DND-41 (cell line): Measurements from ENCODE around the gene ATP1A3.

Experiments
- ATAC-seq: fragments of 200-7000 bp; cut with Tn5 transposase; 3 replicates; pipeline ENCODE4 v1.9.1; 2021; ENCODE audit warnings: low read depth; ENCODE audit not compliant: insufficient read depth
- DNase-seq: peaks from one replicate; pipeline ENCODE4 v3.0.0-alpha.2; 2020
- H2AFZ ChIP-seq: 2 replicates; pipeline ENCODE4 v1.6.0; 2012; ENCODE audit warnings: low read depth, low read length
- H3K27ac ChIP-seq: 2 replicates; pipeline ENCODE4 v1.5.1; 2012; ENCODE audit warnings: low read length, inconsistent platforms
- H3K27me3 ChIP-seq: fragments of 200-600 bp; sonication (generic); 2 replicates; pipeline ENCODE4 v1.6.0; 2012; ENCODE audit warnings: low read length, mild to moderate bottlenecking, inconsistent platforms; ENCODE audit not compliant: insufficient read depth, poor library complexity
- H3K36me3 ChIP-seq: 2 replicates; pipeline ENCODE4 v1.5.1; 2012; ENCODE audit warnings: low read length, inconsistent platforms; ENCODE audit not compliant: insufficient read depth
- H3K4me1 ChIP-seq: 2 replicates; pipeline ENCODE4 v1.5.1; 2012; ENCODE audit warnings: mild to moderate bottlenecking, low read length; ENCODE audit not compliant: insufficient read depth
- H3K4me2 ChIP-seq: 2 replicates; pipeline ENCODE4 v1.6.0; 2012; ENCODE audit warnings: mild to moderate bottlenecking, moderate library complexity, low read length, inconsistent platforms; ENCODE audit not compliant: insufficient read depth
- H3K4me3 ChIP-seq, 2 experiments: fragments of 200-600 bp in 1 of 2; shearing (Covaris generic) in 1 of 2; 2 replicates each; pipeline ENCODE4 v1.5.1; 2012 to 2016; ENCODE audit warnings: inconsistent platforms in 2 of 2, low read length in 2 of 2, mild to moderate bottlenecking in 2 of 2, low read depth in 1 of 2, moderate library complexity in 1 of 2
- H3K79me2 ChIP-seq: 2 replicates; pipeline ENCODE4 v1.6.0; 2012; ENCODE audit warnings: low read length, inconsistent platforms; ENCODE audit not compliant: insufficient read depth
- H3K9ac ChIP-seq: 2 replicates; pipeline ENCODE4 v1.6.0; 2012; ENCODE audit warnings: low read depth, mild to moderate bottlenecking, inconsistent platforms, low read length, moderate library complexity
- H3K9me3 ChIP-seq: 2 replicates; pipeline ENCODE4 v1.5.1; 2012; ENCODE audit warnings: low read length, moderate library complexity, mild to moderate bottlenecking, inconsistent platforms; ENCODE audit not compliant: insufficient read depth, severe bottlenecking
- H4K20me1 ChIP-seq: 2 replicates; pipeline ENCODE4 v1.6.0; 2012; ENCODE audit warnings: low read length; ENCODE audit not compliant: insufficient read depth
- EZH2 ChIP-seq: IDR thresholded peaks from 3 replicates; pipeline ENCODE4 v1.6.1; 2012; ENCODE audit warnings: borderline replicate concordance, low read depth, mild to moderate bottlenecking, moderate library complexity, low read length, inconsistent platforms; ENCODE audit not compliant: severe bottlenecking
- TF ChIP-seq, protein P1 (sequence below): IDR thresholded peaks from 2 replicates; pipeline ENCODE4 v1.5.1; 2012; ENCODE audit warnings: borderline replicate concordance, low read length, moderate library complexity, mild to moderate bottlenecking; ENCODE audit not compliant: poor library complexity, severe bottlenecking; ENCODE audit errors: extremely low read depth

ATP1A3 gene

DNA sequence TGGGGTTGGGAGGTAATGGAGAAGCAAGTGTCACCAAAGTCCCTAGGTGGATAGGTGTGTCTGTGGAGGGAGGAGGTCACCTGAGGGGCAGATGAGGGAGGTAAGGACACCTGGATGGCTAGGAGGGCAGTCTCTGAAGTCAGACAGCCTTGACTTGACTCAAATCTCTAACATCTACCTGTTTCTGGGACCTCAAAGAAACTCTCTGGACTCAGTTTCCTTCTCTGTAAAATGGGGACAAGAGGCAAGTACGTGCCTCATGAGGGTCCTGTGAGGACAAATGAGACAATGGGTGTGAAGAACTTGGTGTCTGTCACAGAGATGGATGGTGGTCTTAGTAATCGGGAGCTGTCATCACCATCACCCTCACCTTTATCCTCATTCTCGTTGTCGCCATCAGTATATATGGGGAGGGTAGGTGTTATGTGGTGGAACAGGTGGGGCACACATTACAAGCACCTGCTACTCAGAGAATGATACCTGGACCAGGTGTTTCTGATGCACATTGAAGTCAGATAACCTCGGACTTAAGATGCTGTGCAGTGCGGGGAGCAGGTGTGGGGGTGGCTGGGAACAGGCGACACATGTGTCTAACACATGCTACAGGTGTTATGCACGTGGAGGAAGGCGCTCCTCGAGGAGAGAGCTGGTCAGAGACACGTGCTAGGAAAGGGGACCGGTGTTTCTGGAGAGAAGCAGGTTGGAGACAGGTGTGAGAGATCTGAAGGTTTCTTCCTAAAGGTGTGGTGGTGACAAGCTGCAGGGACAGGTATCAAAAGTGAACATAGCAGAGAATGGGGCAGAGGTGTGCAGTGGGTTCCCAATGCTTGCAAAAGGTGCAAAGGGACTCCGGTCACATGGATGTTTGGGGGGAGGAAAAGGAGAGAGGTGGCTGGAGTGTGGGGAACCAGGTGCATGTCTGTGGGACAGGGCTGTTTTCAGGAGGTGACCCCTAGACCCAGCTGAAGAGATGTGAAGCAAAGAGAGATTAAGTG, 69.6 kb downstream of the ATP1A3 start:
- H3K4me2 ChIP-seq: no peak overlapping the region
- TF ChIP-seq, protein P1, sequence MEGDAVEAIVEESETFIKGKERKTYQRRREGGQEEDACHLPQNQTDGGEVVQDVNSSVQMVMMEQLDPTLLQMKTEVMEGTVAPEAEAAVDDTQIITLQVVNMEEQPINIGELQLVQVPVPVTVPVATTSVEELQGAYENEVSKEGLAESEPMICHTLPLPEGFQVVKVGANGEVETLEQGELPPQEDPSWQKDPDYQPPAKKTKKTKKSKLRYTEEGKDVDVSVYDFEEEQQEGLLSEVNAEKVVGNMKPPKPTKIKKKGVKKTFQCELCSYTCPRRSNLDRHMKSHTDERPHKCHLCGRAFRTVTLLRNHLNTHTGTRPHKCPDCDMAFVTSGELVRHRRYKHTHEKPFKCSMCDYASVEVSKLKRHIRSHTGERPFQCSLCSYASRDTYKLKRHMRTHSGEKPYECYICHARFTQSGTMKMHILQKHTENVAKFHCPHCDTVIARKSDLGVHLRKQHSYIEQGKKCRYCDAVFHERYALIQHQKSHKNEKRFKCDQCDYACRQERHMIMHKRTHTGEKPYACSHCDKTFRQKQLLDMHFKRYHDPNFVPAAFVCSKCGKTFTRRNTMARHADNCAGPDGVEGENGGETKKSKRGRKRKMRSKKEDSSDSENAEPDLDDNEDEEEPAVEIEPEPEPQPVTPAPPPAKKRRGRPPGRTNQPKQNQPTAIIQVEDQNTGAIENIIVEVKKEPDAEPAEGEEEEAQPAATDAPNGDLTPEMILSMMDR: no peak
- H3K27me3 ChIP-seq: no peaks in the 10 kb centered on the region
- no peak overlapping the region for H3K9ac ChIP-seq
- no peaks in the 10 kb centered on the region; the same call in 1 of the 2 replicates for H3K36me3 ChIP-seq
- H3K4me1 ChIP-seq: peaks cover 22% of the 10 kb centered on the region
- H3K4me3 ChIP-seq: no peak overlapping the region
- peaks cover 13% of the 10 kb centered on the region; the same call in 1 of the 2 replicates for H4K20me1 ChIP-seq
- H3K27ac ChIP-seq: no peak overlapping the region
- no peak for ATAC-seq
- DNase-seq: no peak
- no peak overlapping the region for H2AFZ ChIP-seq
- peaks cover 6% of the 10 kb centered on the region for H3K79me2 ChIP-seq
- no peaks in the 10 kb centered on the region for H3K9me3 ChIP-seq

GRCh38 chr19:41923045-41923788, 70.8 kb downstream of the ATP1A3 start:
- no peak overlapping the region for H3K9ac ChIP-seq
- ATAC-seq: no peak
- no peak overlapping the region for H3K4me2 ChIP-seq
- H3K27ac ChIP-seq: no peak overlapping the region
- no peak overlapping the region for H2AFZ ChIP-seq
- TF ChIP-seq, protein P1: no peak
- TF ChIP-seq EZH2: no peak
- peaks cover 14% of the 10 kb centered on the region for H3K4me1 ChIP-seq
- H4K20me1 ChIP-seq: peaks cover 16% of the 10 kb centered on the region; the same call in 1 of the 2 replicates
- H3K9me3 ChIP-seq: no peaks in the 10 kb centered on the region
- peaks cover 5% of the 10 kb centered on the region; the same call in 1 of the 2 replicates for H3K36me3 ChIP-seq
- no peak for DNase-seq
- no peaks in the 10 kb centered on the region for H3K27me3 ChIP-seq
- H3K79me2 ChIP-seq: no peaks in the 10 kb centered on the region
- H3K4me3 ChIP-seq: no peak overlapping the region

DNA sequence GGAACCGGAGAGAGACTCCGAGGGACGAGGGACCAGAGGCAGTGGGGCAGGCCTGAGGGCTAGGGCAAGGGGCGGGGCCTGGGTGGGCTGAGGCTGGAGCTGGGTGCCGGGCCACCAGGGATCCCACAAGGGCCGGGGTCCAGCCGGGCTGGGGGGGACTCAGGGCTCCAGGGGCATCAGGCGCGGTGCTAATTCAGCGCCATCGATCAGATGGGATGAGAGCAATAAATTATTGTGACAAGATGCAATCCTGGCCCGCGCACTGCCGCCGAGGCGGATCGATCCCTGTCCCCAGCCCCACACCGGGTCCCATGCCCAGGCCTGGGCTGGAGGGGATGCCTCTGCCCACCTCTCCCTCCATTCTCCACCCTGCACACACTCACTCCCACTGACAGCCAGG, 71.4 kb downstream of the ATP1A3 start:
- no peak for DNase-seq
- Histone ChIP-seq H2AFZ (no peak overlapping the region), H3K9me3 (no peaks in the 10 kb centered on the region), H3K4me1 (peaks cover 9% of the 10 kb centered on the region), H3K9ac (no peak overlapping the region), H3K79me2 (no peaks in the 10 kb centered on the region), H3K4me2 (no peak overlapping the region), H3K36me3 (peaks cover 5% of the 10 kb centered on the region; the same call in 1 of the 2 replicates), H4K20me1 (peaks cover 21% of the 10 kb centered on the region; the same call in 1 of the 2 replicates), H3K27me3 (no peaks in the 10 kb centered on the region), H3K27ac (no peak overlapping the region), H3K4me3 (no peak overlapping the region)
- ATAC-seq: no peak
- TF ChIP-seq, protein P1: no peak
- TF ChIP-seq EZH2: no peak
